ENCODE data around the gene KIF2A.

GRCh38 chr5:62347928-62348327 lies 41.9 kb downstream of the KIF2A start:
- no peak for TF ChIP-seq ZNF510 (tag by site-specific recombination; IDR thresholded peaks at IDR 0.05; ENCODE audit: insufficient replicate concordance)
- no peak for TF ChIP-seq CTCF (tag by site-specific recombination; IDR thresholded peaks at IDR 0.05)
- no peak for TF ChIP-seq ZNF37A (tag by site-specific recombination; IDR thresholded peaks at IDR 0.05)
- TF ChIP-seq ZNF202 (tag by site-specific recombination; IDR thresholded peaks at IDR 0.05; ENCODE audit: borderline replicate concordance), result no peak
- TF ChIP-seq KLF17 (tag by site-specific recombination; IDR thresholded peaks at IDR 0.05), result no peak
- no peak for TF ChIP-seq GLI2 (tag by site-specific recombination; IDR thresholded peaks at IDR 0.05; ENCODE audit: borderline replicate concordance, low read depth)
